Large intestine (tissue), 3 donors: ENCODE data around the gene FAH. TPM values are rescaled to one million over a fixed set of nuclear protein-coding genes. Genes with fewer than 3 reads are reported as not detected.

Experiments used
- DNase-seq, 2 donors: peaks; one replicate each; pipeline versions ENCODE4 v3.0.0 to v3.0.0-alpha.2; 2013
- H3K27ac ChIP-seq: one replicate; pipeline ENCODE4 v1.5.1; 2013; ENCODE audit warnings: low read length
- H3K27me3 ChIP-seq: 2 replicates; pipeline ENCODE4 v1.6.1; 2013; ENCODE audit warnings: low read length; ENCODE audit not compliant: control insufficient read depth, insufficient read depth
- H3K36me3 ChIP-seq: 2 replicates; pipeline ENCODE4 v1.6.1; 2013; ENCODE audit warnings: low read length; ENCODE audit not compliant: control insufficient read depth, insufficient read depth
- H3K4me1 ChIP-seq: one replicate; pipeline ENCODE4 v1.6.1; 2013; ENCODE audit warnings: low read length; ENCODE audit not compliant: control insufficient read depth, insufficient read depth
- H3K4me3 ChIP-seq: one replicate; pipeline ENCODE4 v1.5.1; 2013; ENCODE audit warnings: low read length
- H3K9me3 ChIP-seq: one replicate; pipeline ENCODE4 v1.6.1; 2013; ENCODE audit warnings: mild to moderate bottlenecking, low read depth, low read length, moderate library complexity; ENCODE audit not compliant: control insufficient read depth
- WGBS: methylation state at CpG from one replicate; pipeline ENCODE4 v1.1.5; 2013; ENCODE audit warnings: low lambda C conversion rate; ENCODE audit not compliant: insufficient coverage; 5-methylcytosine and 5-hydroxymethylcytosine counted together
- polyA plus RNA-seq: library from polyadenylated mRNA; unstranded; fragments of 120-200 nt; gene quantifications from one replicate; pipeline ENCODE4 v1.2.1, GENCODE V29; 2013

FAH gene
- polyA plus RNA-seq, 1 donor: 57.6 TPM

DNA sequence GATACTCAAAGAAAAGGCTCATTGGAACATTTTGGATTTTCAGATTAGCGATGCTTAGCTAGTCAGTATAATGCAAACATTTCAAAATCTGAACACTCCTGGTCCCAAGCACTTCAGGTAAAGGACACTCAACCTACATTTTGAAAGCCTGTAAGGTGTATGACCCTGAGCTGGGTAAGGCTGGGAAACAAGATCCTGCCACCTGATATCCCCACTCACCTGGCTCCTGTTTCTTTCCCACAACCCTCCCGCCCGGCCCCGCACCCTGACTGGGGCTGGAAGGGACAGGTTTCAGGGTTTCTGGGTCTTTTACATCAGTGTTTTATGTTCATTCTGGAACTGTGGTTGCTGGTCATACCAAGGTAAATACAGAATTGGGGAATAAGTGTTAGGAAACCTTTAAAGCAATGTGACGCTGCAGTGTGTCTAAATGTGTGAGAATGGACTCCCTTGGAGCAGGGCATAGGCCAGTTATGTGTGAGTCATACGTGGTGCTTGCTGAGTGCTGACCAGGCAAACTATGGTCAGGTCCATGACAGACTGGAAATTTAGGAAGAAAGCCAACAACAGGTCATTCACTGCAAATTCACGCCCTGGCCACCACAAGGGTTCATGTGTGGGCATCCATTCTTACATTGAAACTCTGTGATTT lies 76.3 kb downstream of the FAH start:
- Histone ChIP-seq H3K4me3 (no peak overlapping the region), H3K27ac (peak overlapping the region; percentile 37), H3K4me1 (no peaks in the 10 kb centered on the region), H3K9me3 (no peaks in the 10 kb centered on the region), H3K27me3 (no peaks in the 10 kb centered on the region), H3K36me3 (peaks cover 2% of the 10 kb centered on the region)
- peak in 1 of 2 donors; percentile 60 for DNase-seq
- 100% methylated on average over 1 of the region's 7 CpGs for WGBS

DNA sequence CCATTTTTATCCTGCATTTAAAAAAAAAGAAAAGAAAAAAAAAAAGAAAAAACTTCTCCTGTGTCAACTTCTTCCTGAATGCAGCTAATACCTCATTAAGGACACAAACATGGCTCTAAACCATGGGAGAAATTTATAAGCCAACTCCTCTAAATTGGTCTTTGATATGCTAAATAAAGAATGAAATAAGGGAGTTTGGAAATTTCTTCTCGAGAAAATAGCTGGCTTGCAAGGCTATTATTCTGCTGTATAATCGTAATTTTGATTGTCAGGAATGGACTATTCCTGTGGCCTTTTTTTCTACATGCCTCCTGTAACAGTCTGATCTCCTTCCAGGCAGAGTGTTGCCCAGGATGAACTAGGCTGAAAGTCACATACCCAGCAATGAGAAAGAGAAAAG lies 78.6 kb downstream of the FAH start:
- Histone ChIP-seq H3K4me1 (no peaks in the 10 kb centered on the region), H3K27ac (no peak overlapping the region), H3K9me3 (no peaks in the 10 kb centered on the region), H3K4me3 (no peak overlapping the region), H3K27me3 (no peaks in the 10 kb centered on the region), H3K36me3 (peaks cover 2% of the 10 kb centered on the region)
- DNase-seq: no peak
- 100% methylated on average over 1 of the region's 2 CpGs for WGBS

DNA sequence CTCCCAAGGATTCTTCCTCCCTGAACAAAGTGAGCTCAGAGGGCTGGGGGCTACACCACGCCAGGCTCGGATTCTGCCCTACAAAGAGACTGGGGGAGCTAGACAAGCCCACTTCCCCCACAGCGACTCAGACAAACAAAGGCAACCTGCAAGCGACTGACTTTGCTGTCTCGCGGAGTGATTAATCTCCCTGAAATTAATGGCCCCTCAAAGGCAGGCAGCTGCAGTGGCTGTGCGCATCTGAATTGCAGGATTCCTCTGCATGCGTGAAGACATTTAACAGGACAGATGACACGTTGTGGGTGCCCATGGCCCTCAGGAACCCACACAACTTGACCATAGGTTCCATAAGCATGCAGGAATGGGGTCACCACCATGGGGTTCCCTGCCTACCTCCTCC lies 80.8 kb downstream of the FAH start:
- no CpG with 5 or more reads among the region's 9 CpGs for WGBS
- Histone ChIP-seq H3K4me1 (no peaks in the 10 kb centered on the region), H3K36me3 (peaks cover 2% of the 10 kb centered on the region), H3K27me3 (no peaks in the 10 kb centered on the region), H3K9me3 (no peaks in the 10 kb centered on the region), H3K27ac (no peak overlapping the region), H3K4me3 (no peak overlapping the region)
- DNase-seq: no peak

- H3K4me1 ChIP-seq: no peaks in the 10 kb centered on the region
- no peaks in the 10 kb centered on the region for H3K27me3 ChIP-seq
- no peak overlapping the region for H3K4me3 ChIP-seq
- H3K36me3 ChIP-seq: peaks cover 2% of the 10 kb centered on the region
- H3K9me3 ChIP-seq: no peaks in the 10 kb centered on the region
- WGBS: no CpG with 5 or more reads among the region's 4 CpGs
- H3K27ac ChIP-seq: no peak overlapping the region
- no peak for DNase-seq
Measured at GRCh38 chr15:80234883-80235282, 82.1 kb downstream of the FAH start.

Other genes with a start within 250 kb of the FAH start
- gene BCL2A1, start 181.8 kb upstream of the FAH start, polyA plus RNA-seq: 4.9 TPM
- gene ZFAND6, start 93.3 kb upstream of the FAH start, polyA plus RNA-seq: 86.3 TPM
- 0.70 TPM for gene CTXND1, start 99.2 kb downstream of the FAH start, polyA plus RNA-seq